CD4-positive, alpha-beta T cell (primary cell): ENCODE data around the gene LAMA3. TPM values are rescaled to one million over a fixed set of nuclear protein-coding genes. Genes with fewer than 3 reads are reported as not detected.

Experiments
- ATAC-seq: fragments of 200-7000 bp; cut with Tn5 transposase; one replicate; pipeline ENCODE4 v1.10.0; 2022; ENCODE audit warnings: mild to moderate bottlenecking; ENCODE audit not compliant: poor library complexity
- CTCF ChIA-PET: fragments of 350-600 bp; sonication (Branson Sonifier 250); formaldehyde crosslinking; loops from one replicate; lab custom pipeline; 2021; ENCODE audit warnings: antibody characterized with exemption, inconsistent platforms; lab: Charles Lee
- POLR2A ChIA-PET: fragments of 350-600 bp; sonication (Branson Sonifier 250); formaldehyde crosslinking; loops from one replicate; lab custom pipeline; 2021; ENCODE audit warnings: antibody characterized with exemption, inconsistent platforms; lab: Charles Lee
- DNase-seq, 14 experiments: peaks; one replicate each; pipeline ENCODE4 v3.0.0-alpha.2; 2013 to 2020; ENCODE audit warnings: mixed read lengths in 2 of 14
- H3K27ac ChIP-seq, 2 donors: one replicate each; pipeline versions ENCODE4 v1.5.1 to v1.7.0; 2013; ENCODE audit warnings: low read length in 2 of 2, low read depth in 1 of 2, mild to moderate bottlenecking in 1 of 2
- H3K27me3 ChIP-seq, 2 experiments: 1 replicate in 1 of 2; 2 replicates in 1 of 2; pipeline versions ENCODE4 v1.6.1 to v1.7.0; 2013; ENCODE audit warnings: low read length in 2 of 2, control low read depth in 1 of 2, mild to moderate bottlenecking in 1 of 2, moderate library complexity in 1 of 2; ENCODE audit not compliant: insufficient read depth in 2 of 2, control insufficient read depth in 1 of 2
- H3K36me3 ChIP-seq: one replicate; pipeline ENCODE4 v1.6.1; 2013; ENCODE audit warnings: low read length, control low read depth; ENCODE audit not compliant: insufficient read depth
- H3K4me1 ChIP-seq: one replicate; pipeline ENCODE4 v1.6.1; 2013; ENCODE audit warnings: low read length, control low read depth; ENCODE audit not compliant: insufficient read depth
- H3K4me3 ChIP-seq: one replicate; pipeline ENCODE4 v1.5.1; 2013; ENCODE audit warnings: mild to moderate bottlenecking, low read length, moderate library complexity
- H3K9me3 ChIP-seq, 2 experiments: 1 replicate in 1 of 2; 2 replicates in 1 of 2; pipeline versions ENCODE4 v1.6.1 to v1.7.0; 2013; ENCODE audit warnings: low read length in 2 of 2, mild to moderate bottlenecking in 2 of 2, control low read depth in 1 of 2, moderate library complexity in 1 of 2; ENCODE audit not compliant: control insufficient read depth in 1 of 2, insufficient read depth in 1 of 2
- H3K27ac Mint-ChIP-seq: one replicate; pipeline ENCODE4 v1.8.0; 2020; ENCODE audit warnings: mixed read lengths
- H3K27me3 Mint-ChIP-seq: one replicate; pipeline ENCODE4 v1.8.0; 2021; ENCODE audit warnings: mixed read lengths
- H3K36me3 Mint-ChIP-seq: one replicate; pipeline ENCODE4 v1.8.0; 2021; ENCODE audit warnings: low read depth, mixed read lengths
- H3K4me1 Mint-ChIP-seq: one replicate; pipeline ENCODE4 v1.8.0; 2021; ENCODE audit warnings: low read depth, mixed read lengths
- H3K4me3 Mint-ChIP-seq: one replicate; pipeline ENCODE4 v1.8.0; 2020; ENCODE audit warnings: mild to moderate bottlenecking, mixed read lengths
- H3K9me3 Mint-ChIP-seq: one replicate; pipeline ENCODE4 v1.8.0; 2020; ENCODE audit warnings: mixed read lengths
- intact Hi-C, 2 experiments: fragments of 100-400 bp; cut with DNase I in 1 of 2; cut with micrococcal nuclease in 1 of 2; formaldehyde crosslinking; loops; one replicate each; pipeline versions ENCODE4 v1.15.1 to v1.9.0; 2023 to 2025; cut with DNase I, micrococcal nuclease
- total RNA-seq, 174 experiments: library from RNA in 2 of 174; stranded (reverse) in 2 of 174; gene quantifications; one replicate each; pipeline ENCODE4 v1.2.3 and lab custom pipeline; 2021 to 2026
- TF ChIP-seq, protein P1 (sequence below): fragments of 200-600 bp; IDR thresholded peaks from one replicate; pipeline ENCODE4 v1.8.0; 2022; ENCODE audit warnings: antibody characterized with exemption, mild to moderate bottlenecking

Gene LAMA3
- total RNA-seq, 2 experiments from 2014 or later: 0.19 TPM; not detected in 1

DNA sequence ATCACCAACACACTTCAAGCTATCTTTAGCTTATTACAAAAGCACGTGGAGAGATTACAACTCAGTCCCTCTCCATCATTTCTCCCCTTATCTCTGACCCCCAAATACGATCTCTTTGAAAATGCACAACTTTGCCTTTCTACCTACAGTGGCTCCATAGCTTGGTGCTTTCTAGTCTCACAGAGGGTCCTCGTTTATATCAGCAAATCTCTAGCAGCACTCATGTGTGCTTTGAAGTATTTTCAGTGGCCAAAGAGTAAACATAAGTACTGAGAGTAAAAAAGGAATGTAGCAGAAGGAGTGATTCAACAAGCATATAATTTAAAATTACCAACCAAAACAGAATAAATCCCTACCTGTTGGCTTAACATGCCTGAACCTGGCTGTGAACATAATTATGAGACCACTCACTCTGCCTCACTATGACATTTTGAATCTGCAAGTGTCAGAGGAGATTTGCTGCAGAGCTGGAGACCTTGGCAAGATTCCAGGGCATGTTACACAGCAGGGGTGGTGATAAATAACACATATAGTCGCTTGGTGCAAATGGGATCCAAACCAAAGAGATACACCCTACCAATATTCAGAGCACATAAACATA, 54.6 kb downstream of the LAMA3 start:
- Mint-ChIP-seq H3K27me3 (peaks cover 13% of the 10 kb centered on the region), H3K4me1 (peaks cover 17% of the 10 kb centered on the region), H3K27ac (no peak overlapping the region), H3K36me3 (no peaks in the 10 kb centered on the region), H3K4me3 (no peak overlapping the region), H3K9me3 (no peaks in the 10 kb centered on the region)
- TF ChIP-seq, protein P1, sequence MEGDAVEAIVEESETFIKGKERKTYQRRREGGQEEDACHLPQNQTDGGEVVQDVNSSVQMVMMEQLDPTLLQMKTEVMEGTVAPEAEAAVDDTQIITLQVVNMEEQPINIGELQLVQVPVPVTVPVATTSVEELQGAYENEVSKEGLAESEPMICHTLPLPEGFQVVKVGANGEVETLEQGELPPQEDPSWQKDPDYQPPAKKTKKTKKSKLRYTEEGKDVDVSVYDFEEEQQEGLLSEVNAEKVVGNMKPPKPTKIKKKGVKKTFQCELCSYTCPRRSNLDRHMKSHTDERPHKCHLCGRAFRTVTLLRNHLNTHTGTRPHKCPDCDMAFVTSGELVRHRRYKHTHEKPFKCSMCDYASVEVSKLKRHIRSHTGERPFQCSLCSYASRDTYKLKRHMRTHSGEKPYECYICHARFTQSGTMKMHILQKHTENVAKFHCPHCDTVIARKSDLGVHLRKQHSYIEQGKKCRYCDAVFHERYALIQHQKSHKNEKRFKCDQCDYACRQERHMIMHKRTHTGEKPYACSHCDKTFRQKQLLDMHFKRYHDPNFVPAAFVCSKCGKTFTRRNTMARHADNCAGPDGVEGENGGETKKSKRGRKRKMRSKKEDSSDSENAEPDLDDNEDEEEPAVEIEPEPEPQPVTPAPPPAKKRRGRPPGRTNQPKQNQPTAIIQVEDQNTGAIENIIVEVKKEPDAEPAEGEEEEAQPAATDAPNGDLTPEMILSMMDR: no peak
- no peak overlapping the region for H3K4me3 ChIP-seq
- H3K9me3 ChIP-seq: no peaks in the 10 kb centered on the region
- H3K27ac ChIP-seq: no peak overlapping the region
- H3K36me3 ChIP-seq: no peaks in the 10 kb centered on the region
- intact Hi-C loops: no loop called here
- POLR2A ChIA-PET: no interaction called here
- CTCF ChIA-PET: no interaction called here
- DNase-seq: no peak
- H3K4me1 ChIP-seq: peaks cover 3% of the 10 kb centered on the region
- ATAC-seq: no peak
- H3K27me3 ChIP-seq: peaks cover 0 to 4% of the 10 kb centered on the region in 2 experiments

DNA sequence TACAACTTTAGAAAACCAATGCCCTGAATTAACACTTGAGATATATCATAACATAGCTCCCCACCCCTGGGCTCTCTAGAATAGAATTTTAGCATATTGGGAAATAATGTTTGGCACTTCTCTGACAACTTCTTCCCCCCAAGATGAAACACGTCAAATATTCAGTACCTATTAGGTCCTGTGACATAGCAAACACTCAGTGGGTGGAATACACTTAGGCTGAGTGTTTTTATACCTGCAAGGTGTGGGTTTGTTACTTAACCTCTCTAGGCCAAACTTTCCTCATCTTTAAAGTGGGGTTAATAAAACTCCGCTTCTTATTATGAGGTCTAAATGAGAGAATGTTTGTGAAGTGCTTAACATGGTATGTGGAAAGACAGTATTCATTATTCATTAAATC, 56.1 kb downstream of the LAMA3 start:
- CTCF ChIA-PET: no interaction called here
- POLR2A ChIA-PET: no interaction called here
- no peaks in the 10 kb centered on the region for H3K36me3 ChIP-seq
- H3K27ac ChIP-seq: no peak overlapping the region
- intact Hi-C loops: no loop called here
- no peak for ATAC-seq
- Mint-ChIP-seq H3K27me3 (peaks cover 13% of the 10 kb centered on the region), H3K36me3 (no peaks in the 10 kb centered on the region), H3K9me3 (no peaks in the 10 kb centered on the region), H3K4me1 (peaks cover 2% of the 10 kb centered on the region), H3K27ac (no peak overlapping the region), H3K4me3 (no peak overlapping the region)
- no peak overlapping the region for H3K4me3 ChIP-seq
- H3K9me3 ChIP-seq: no peaks in the 10 kb centered on the region
- DNase-seq: no peak
- H3K4me1 ChIP-seq: no peaks in the 10 kb centered on the region
- TF ChIP-seq, protein P1: no peak
- H3K27me3 ChIP-seq: peaks cover 4% of the 10 kb centered on the region in 2 experiments

DNA sequence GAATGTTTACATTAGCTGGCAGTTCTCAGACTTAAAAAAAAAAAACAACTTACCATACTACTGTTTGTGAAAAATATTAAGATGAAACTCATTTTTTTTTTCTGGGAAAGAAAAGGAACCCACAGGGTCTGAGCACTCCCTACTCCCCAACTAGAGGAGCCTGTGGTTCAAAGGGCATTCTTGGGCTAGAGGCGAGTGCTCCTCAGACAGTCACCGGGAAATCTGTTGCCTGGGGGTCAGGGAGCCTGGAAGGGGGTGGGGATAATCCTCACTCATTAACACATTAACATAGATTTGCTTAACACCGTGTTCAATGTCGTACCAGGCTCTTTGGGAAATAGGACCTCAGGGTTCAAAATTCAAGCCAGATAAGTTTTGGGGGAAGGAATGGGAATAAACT, 57.6 kb downstream of the LAMA3 start:
- Mint-ChIP-seq H3K4me1 (no peaks in the 10 kb centered on the region), H3K27me3 (peaks cover 13% of the 10 kb centered on the region), H3K36me3 (no peaks in the 10 kb centered on the region), H3K27ac (no peak overlapping the region), H3K4me3 (no peak overlapping the region), H3K9me3 (no peaks in the 10 kb centered on the region)
- TF ChIP-seq, protein P1: no peak
- no peak overlapping the region for H3K27ac ChIP-seq
- DNase-seq: no peak
- CTCF ChIA-PET: interaction anchor here (0.6 kb wide), 1 partner anchor 14 kb away, joined by 4 read pairs; no protein-coding TSS in a partner anchor
- no peaks in the 10 kb centered on the region for H3K9me3 ChIP-seq
- H3K36me3 ChIP-seq: no peaks in the 10 kb centered on the region
- H3K4me3 ChIP-seq: no peak overlapping the region
- no peaks in the 10 kb centered on the region for H3K4me1 ChIP-seq
- no peak for ATAC-seq
- POLR2A ChIA-PET: no interaction called here
- intact Hi-C loops: no loop called here
- H3K27me3 ChIP-seq: peaks cover 4% of the 10 kb centered on the region in 2 experiments
